ENCODE measurements around the gene LDB2. TPM values are rescaled to one million over a fixed set of nuclear protein-coding genes. Genes with fewer than 3 reads are reported as not detected.

Gene LDB2
- total RNA-seq, 1 donor from 2014 or later, result not detected

DNA sequence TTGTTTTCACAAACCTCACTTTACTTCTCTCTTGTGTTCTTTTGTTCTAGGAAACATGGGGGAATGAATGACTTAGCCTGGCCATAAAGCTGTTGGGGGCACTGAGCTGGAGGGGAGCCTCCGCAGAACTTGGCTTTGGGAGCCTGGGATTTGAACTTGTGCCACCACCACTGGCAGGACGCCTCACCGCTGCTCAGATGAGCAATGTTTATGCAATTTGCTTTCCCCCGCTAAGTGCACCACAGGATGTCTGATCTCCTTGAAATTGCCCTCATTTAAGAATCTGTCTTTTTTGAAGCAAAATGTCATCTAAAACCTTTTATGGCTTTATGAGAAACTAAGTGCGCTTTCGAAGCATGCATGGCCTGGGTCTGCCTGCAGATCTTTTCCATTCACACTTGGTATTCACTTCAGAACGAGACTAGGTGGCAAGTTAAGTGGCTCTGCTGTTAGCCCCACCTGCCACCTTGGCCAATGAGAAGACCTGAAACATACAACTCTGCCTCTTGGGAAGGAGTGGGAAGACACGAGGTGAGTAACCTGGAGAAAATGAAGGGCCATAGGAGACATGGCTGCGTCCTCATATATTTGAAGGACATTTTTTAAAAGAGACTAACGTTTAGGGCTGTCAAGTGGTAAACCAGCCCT lies 119.3 kb downstream of the LDB2 start:
- Mint-ChIP-seq H3K4me3 (ENCODE audit: low read depth) (no peak overlapping the region), H3K27me3 (peaks cover 19% of the 10 kb centered on the region)
- TF ChIP-seq, protein P1, sequence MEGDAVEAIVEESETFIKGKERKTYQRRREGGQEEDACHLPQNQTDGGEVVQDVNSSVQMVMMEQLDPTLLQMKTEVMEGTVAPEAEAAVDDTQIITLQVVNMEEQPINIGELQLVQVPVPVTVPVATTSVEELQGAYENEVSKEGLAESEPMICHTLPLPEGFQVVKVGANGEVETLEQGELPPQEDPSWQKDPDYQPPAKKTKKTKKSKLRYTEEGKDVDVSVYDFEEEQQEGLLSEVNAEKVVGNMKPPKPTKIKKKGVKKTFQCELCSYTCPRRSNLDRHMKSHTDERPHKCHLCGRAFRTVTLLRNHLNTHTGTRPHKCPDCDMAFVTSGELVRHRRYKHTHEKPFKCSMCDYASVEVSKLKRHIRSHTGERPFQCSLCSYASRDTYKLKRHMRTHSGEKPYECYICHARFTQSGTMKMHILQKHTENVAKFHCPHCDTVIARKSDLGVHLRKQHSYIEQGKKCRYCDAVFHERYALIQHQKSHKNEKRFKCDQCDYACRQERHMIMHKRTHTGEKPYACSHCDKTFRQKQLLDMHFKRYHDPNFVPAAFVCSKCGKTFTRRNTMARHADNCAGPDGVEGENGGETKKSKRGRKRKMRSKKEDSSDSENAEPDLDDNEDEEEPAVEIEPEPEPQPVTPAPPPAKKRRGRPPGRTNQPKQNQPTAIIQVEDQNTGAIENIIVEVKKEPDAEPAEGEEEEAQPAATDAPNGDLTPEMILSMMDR (IDR thresholded peaks at IDR 0.05; ENCODE audit: unreplicated experiment), result no peak

DNA sequence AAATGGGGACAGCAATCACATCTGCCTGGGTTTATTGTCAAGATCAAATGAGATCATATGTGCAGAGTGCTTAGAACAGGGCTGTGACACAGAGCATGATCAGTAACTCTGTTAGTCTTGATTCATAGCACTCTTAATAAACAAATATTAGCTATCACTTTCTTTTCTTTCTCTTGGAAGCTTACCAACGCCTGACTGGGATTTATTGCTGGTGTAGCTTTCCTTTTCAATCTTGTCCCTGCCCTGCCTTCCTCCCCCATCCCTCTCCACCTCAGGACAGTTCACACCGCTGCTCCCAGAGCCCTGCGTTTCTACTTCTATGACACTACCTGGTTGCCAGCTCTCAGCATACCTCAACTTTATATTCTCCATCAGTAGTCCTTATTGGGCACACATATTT lies 120.7 kb downstream of the LDB2 start:
- Mint-ChIP-seq H3K27ac (no peak overlapping the region), H3K36me3 (ENCODE audit: insufficient read depth) (no peaks in the 10 kb centered on the region), H3K9me3 (ENCODE audit: low read depth) (no peaks in the 10 kb centered on the region), H3K27me3 (peaks cover 15% of the 10 kb centered on the region), H3K4me3 (ENCODE audit: low read depth) (no peak overlapping the region), H3K4me1 (ENCODE audit: low read depth) (no peaks in the 10 kb centered on the region)
- no peak for DNase-seq (ENCODE audit: low spot score, unreplicated experiment)
- TF ChIP-seq, protein P1 (IDR thresholded peaks at IDR 0.05; ENCODE audit: unreplicated experiment), result no peak

More for the DNA sequence above, 119.3 kb downstream of the LDB2 start:
- no peak for DNase-seq (ENCODE audit: low spot score, unreplicated experiment)
- no peaks in the 10 kb centered on the region for H3K4me1 Mint-ChIP-seq (ENCODE audit: low read depth)
- H3K27ac Mint-ChIP-seq, result no peak overlapping the region
- H3K36me3 Mint-ChIP-seq (ENCODE audit: insufficient read depth), result no peaks in the 10 kb centered on the region
- H3K9me3 Mint-ChIP-seq (ENCODE audit: low read depth), result no peaks in the 10 kb centered on the region

DNA sequence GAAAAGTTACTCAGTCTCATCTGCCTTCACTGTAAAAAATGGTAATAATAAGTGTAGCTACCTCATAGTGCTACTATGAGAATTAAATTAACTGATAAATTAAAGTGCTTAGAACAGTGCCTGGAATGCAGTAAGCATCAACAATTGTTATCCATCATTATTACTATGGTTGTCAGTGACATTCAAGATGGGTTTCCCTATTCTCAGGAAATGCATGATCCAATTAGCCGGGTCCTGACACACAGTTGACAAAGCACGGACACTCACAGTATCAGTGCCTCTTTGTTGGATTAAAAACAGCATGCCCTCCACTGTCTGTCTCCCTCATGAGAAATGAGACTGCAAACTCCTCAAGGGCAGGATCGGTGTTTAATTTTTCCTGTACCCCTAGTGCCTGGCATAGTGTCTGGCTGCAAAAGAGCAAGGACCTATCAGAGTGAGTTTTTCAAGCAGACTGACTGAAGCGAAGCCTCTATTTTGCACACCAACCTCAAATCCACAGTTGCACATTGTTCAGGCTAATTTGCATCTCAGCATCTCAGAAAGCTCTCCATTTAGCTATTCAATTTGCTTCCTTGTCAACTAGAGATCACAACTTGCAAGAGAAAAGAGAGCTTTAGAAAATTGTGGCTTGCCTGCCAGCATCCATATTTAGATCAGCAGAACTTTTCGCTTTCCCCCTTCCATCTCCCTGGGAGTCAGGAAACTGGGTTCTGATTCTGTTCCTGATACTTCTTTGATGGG lies 122.9 kb downstream of the LDB2 start:
- Mint-ChIP-seq H3K9me3 (ENCODE audit: low read depth) (no peaks in the 10 kb centered on the region), H3K36me3 (ENCODE audit: insufficient read depth) (no peaks in the 10 kb centered on the region), H3K4me1 (ENCODE audit: low read depth) (no peaks in the 10 kb centered on the region), H3K27ac (no peak overlapping the region), H3K4me3 (ENCODE audit: low read depth) (no peak overlapping the region), H3K27me3 (peaks cover 20% of the 10 kb centered on the region)
- DNase-seq (ENCODE audit: low spot score, unreplicated experiment), result no peak
- TF ChIP-seq, protein P1 (IDR thresholded peaks at IDR 0.05; ENCODE audit: unreplicated experiment), result no peak

DNA sequence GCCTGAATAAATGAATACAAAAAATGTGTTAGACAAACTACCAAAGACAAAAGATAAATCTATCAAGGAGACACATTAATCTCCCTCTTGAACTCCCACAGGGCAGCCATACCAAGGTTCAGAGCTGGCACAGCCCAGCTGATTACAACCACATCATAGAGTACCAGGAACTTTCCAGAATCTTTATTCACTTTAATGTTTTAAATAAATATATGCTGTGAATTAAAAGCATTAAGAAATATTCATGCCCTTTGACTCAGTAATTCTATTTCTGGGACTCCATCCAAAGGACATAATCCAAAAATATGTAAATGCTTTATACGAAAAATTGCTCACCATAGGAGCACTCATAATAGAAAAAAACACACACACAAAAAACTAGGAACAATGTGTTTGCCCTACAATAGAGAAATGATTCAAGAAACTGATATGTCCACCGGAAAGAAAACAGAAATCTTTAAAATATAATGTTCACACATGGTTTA lies 126.0 kb downstream of the LDB2 start:
- H3K27me3 Mint-ChIP-seq, result peaks cover 17% of the 10 kb centered on the region
- H3K4me3 Mint-ChIP-seq (ENCODE audit: low read depth), result no peak overlapping the region
- DNase-seq (ENCODE audit: low spot score, unreplicated experiment), result no peak
- H3K4me1 Mint-ChIP-seq (ENCODE audit: low read depth), result no peaks in the 10 kb centered on the region
- TF ChIP-seq, protein P1 (IDR thresholded peaks at IDR 0.05; ENCODE audit: unreplicated experiment), result no peak
- no peaks in the 10 kb centered on the region for H3K9me3 Mint-ChIP-seq (ENCODE audit: low read depth)
- H3K36me3 Mint-ChIP-seq (ENCODE audit: insufficient read depth), result no peaks in the 10 kb centered on the region
- H3K27ac Mint-ChIP-seq, result no peak overlapping the region

DNA sequence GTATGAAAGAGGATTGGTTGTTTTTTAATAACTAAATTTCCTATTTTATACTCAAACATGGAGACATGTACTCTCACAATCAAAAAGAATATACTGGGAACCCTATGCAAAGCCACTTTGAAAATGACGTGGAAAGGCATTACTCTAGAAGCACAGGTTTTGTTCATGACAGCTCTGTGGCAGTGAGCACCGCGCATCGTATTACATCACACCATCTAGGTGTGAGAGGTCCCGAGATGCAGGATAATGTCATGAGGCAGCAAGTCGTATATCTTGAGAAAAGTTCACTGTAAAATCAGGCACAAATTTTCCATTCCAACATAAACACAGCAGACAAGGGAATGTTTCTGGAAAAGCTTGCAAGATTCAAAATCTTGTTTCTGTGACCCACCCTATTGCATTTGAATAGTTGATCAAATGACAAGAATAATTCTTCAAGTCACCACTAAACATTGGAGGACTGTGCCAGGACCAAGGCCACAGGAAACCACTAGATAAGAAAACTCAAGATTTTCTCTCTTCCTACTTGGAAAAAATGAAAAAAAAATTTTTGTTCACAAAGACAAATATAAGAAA lies 127.6 kb downstream of the LDB2 start:
- H3K36me3 Mint-ChIP-seq (ENCODE audit: insufficient read depth), result no peaks in the 10 kb centered on the region
- no peaks in the 10 kb centered on the region for H3K4me1 Mint-ChIP-seq (ENCODE audit: low read depth)
- H3K27ac Mint-ChIP-seq, result no peak overlapping the region
- H3K27me3 Mint-ChIP-seq, result peaks cover 11% of the 10 kb centered on the region
- DNase-seq (ENCODE audit: low spot score, unreplicated experiment), result no peak
- H3K4me3 Mint-ChIP-seq (ENCODE audit: low read depth), result no peak overlapping the region
- no peaks in the 10 kb centered on the region for H3K9me3 Mint-ChIP-seq (ENCODE audit: low read depth)
- TF ChIP-seq, protein P1 (IDR thresholded peaks at IDR 0.05; ENCODE audit: unreplicated experiment), result no peak

Measured in progenitor cell of endocrine pancreas (in vitro differentiated cells).